C4-2B (cell line): ENCODE results near the gene CEP44.

Source experiments
- CTCF ChIP-seq: fragments of 450-650 bp; conservative IDR thresholded peaks from 2 replicates; pipeline ENCODE4 v1.5.1; 2017; ENCODE audit warnings: mild to moderate bottlenecking
- ZFX ChIP-seq: fragments of 450-650 bp; IDR thresholded peaks from 2 replicates; pipeline ENCODE4 v1.6.1; 2017

- TF ChIP-seq CTCF (no peak), ZFX (no peak)
Observed at GRCh38 chr4:174283507-174284471, at the start of gene CEP44, which contains the start of gene FBXO8.
